HCT116 (cell line): ENCODE results near the gene ALDH2. TPM values are rescaled to one million over a fixed set of nuclear protein-coding genes. Genes with fewer than 3 reads are reported as not detected.

Experiments used
- ATAC-seq: fragments of 200-7000 bp; cut with Tn5 transposase; 2 replicates; pipeline ENCODE4 v1.9.1; 2020; ENCODE audit warnings: mild to moderate bottlenecking, moderate library complexity
- BruUV-seq: library from RNA; stranded (reverse); fragments of 400-500 nt; replicated peaks from 2 replicates; lab custom pipeline; 2021; lab: Mats Ljungman, UMichigan
- CTCF ChIA-PET: fragments of 300-600 bp; sonication (Branson Sonifier 250); formaldehyde crosslinking; loops from one replicate; lab custom pipeline; 2021; ENCODE audit warnings: antibody characterized with exemption; lab: Charles Lee
- POLR2A ChIA-PET: fragments of 300-600, 350-600 bp; sonication (Branson Sonifier 250); formaldehyde crosslinking; loops from one replicate; lab custom pipeline; 2021; ENCODE audit warnings: antibody characterized with exemption; lab: Charles Lee
- RAD21 ChIA-PET, 2 experiments: fragments of 300-600 bp; sonication (Branson Sonifier 250); formaldehyde crosslinking; loops; one replicate each; lab custom pipeline; 2023; ENCODE audit warnings: low total read pairs in 2 of 2; ENCODE audit not compliant: uncharacterized antibody in 2 of 2, unreplicated experiment in 2 of 2, low non-redundant PET in 1 of 2; lab: Charles Lee
- DNase-seq: peaks from one replicate; pipeline ENCODE4 v3.0.0-alpha.2; 2010; ENCODE audit warnings: low read depth, low spot score
- H2AFZ ChIP-seq: fragments of 200-600 bp; shearing (Covaris generic), sonication (generic); 2 replicates; pipeline ENCODE4 v1.6.1; 2017; ENCODE audit warnings: low read depth, mixed run types, mixed read lengths, antibody characterized with exemption, low read length; ENCODE audit not compliant: poor library complexity, severe bottlenecking
- H3K27ac ChIP-seq: 2 replicates; pipeline ENCODE4 v1.5.1; 2012; ENCODE audit warnings: low read depth, low read length
- H3K27me3 ChIP-seq: fragments of 200-600 bp; sonication (generic); 2 replicates; pipeline ENCODE4 v1.6.1; 2016; ENCODE audit warnings: mixed run types, low read length, mixed read lengths; ENCODE audit not compliant: insufficient read depth
- H3K36me3 ChIP-seq, 2 experiments: fragments of 200-500 bp in 1 of 2; fragments of 200-600 bp in 1 of 2; sonication (Bioruptor generic) in 1 of 2; sonication (generic) in 1 of 2; 2 replicates each; pipeline versions ENCODE4 v1.5.1 to v1.6.1; 2014 to 2016; ENCODE audit warnings: low read length in 2 of 2, inconsistent platforms in 1 of 2, mixed read lengths in 1 of 2, mixed run types in 1 of 2; ENCODE audit not compliant: insufficient read depth in 2 of 2, control insufficient read depth in 1 of 2
- H3K4me1 ChIP-seq, 2 experiments: fragments of 200-600 bp in 1 of 2; sonication (generic) in 1 of 2; 2 replicates each; pipeline versions ENCODE4 v1.5.1 to v1.6.1; 2012 to 2017; ENCODE audit warnings: low read length in 2 of 2, inconsistent platforms in 1 of 2, mild to moderate bottlenecking in 1 of 2, mixed read lengths in 1 of 2, mixed run types in 1 of 2, moderate library complexity in 1 of 2; ENCODE audit not compliant: insufficient read depth in 2 of 2, control insufficient read depth in 1 of 2
- H3K4me2 ChIP-seq: fragments of 200-600 bp; sonication (generic); 2 replicates; pipeline ENCODE4 v1.6.1; 2017; ENCODE audit warnings: mixed run types, low read length, mixed read lengths
- H3K4me3 ChIP-seq, 2 experiments: fragments of 200-600 bp in 1 of 2; sonication (generic) in 1 of 2; replicated peaks in 1 of 2; 2 replicates each; pipeline ENCODE4 v1.5.1; 2011 to 2016; ENCODE audit warnings: low read length in 2 of 2, control low read depth in 1 of 2, low read depth in 1 of 2, mild to moderate bottlenecking in 1 of 2, mixed read lengths in 1 of 2, mixed run types in 1 of 2
- H3K79me2 ChIP-seq: fragments of 200-600 bp; sonication (generic); 2 replicates; pipeline ENCODE4 v1.6.1; 2017; ENCODE audit warnings: mild to moderate bottlenecking, mixed run types, low read length, moderate library complexity, mixed read lengths; ENCODE audit not compliant: insufficient read depth
- H3K9ac ChIP-seq: fragments of 200-600 bp; sonication (generic); 2 replicates; pipeline ENCODE4 v1.6.1; 2016; ENCODE audit warnings: low read length, mixed read lengths
- H3K9me2 ChIP-seq: fragments of 200-600 bp; sonication (generic), shearing (Covaris generic); 2 replicates; pipeline ENCODE4 v1.6.1; 2017; ENCODE audit warnings: mixed run types, mild to moderate bottlenecking, moderate library complexity; ENCODE audit not compliant: insufficient read depth
- H3K9me3 ChIP-seq, 2 experiments: fragments of 200-500 bp in 1 of 2; fragments of 200-600 bp in 1 of 2; sonication (Bioruptor generic) in 1 of 2; sonication (generic) in 1 of 2; 2 replicates each; pipeline ENCODE4 v1.6.1; 2014 to 2017; ENCODE audit warnings: low read length in 2 of 2, mixed read lengths in 2 of 2, inconsistent platforms in 1 of 2, low read depth in 1 of 2, mild to moderate bottlenecking in 1 of 2, mixed run types in 1 of 2, moderate library complexity in 1 of 2; ENCODE audit not compliant: control insufficient read depth in 1 of 2, insufficient read depth in 1 of 2
- H4K20me1 ChIP-seq: fragments of 200-600 bp; sonication (generic), shearing (Covaris generic); 2 replicates; pipeline ENCODE4 v1.6.1; 2017; ENCODE audit warnings: mixed run types, mild to moderate bottlenecking, moderate library complexity; ENCODE audit not compliant: insufficient read depth
- CBX3 ChIP-seq: IDR thresholded peaks from 2 replicates; pipeline ENCODE4 v1.6.1; 2012; ENCODE audit warnings: low read depth
- CEBPB ChIP-seq: IDR thresholded peaks from 2 replicates; pipeline ENCODE4 v1.6.1; 2012; ENCODE audit warnings: low read depth
- EGR1 ChIP-seq: IDR thresholded peaks from 2 replicates; pipeline ENCODE4 v1.6.1; 2012; ENCODE audit warnings: low read depth
- ELF1 ChIP-seq: IDR thresholded peaks from 2 replicates; pipeline ENCODE4 v1.6.1; 2012; ENCODE audit warnings: low read depth, borderline replicate concordance
- EZH2 ChIP-seq: fragments of 200-600 bp; sonication (generic); IDR thresholded peaks from 2 replicates; pipeline ENCODE4 v1.6.1; 2017; ENCODE audit warnings: antibody characterized with exemption, mixed run types
- FOSL1 ChIP-seq: IDR thresholded peaks from 2 replicates; pipeline ENCODE4 v1.6.1; 2012; ENCODE audit warnings: low read depth
- JUND ChIP-seq: IDR thresholded peaks from 2 replicates; pipeline ENCODE4 v1.6.1; 2012
- POLR2AphosphoS5 ChIP-seq: IDR thresholded peaks from 2 replicates; pipeline ENCODE4 v1.6.1; 2011; ENCODE audit warnings: mild to moderate bottlenecking, low read depth, low read length, moderate library complexity
- RAD21 ChIP-seq: IDR thresholded peaks from 2 replicates; pipeline ENCODE4 v1.6.1; 2012; ENCODE audit warnings: low read depth, mild to moderate bottlenecking
- REST ChIP-seq: IDR thresholded peaks from 2 replicates; pipeline ENCODE4 v1.6.1; 2012; ENCODE audit warnings: low read depth
- SIN3A ChIP-seq: IDR thresholded peaks from 2 replicates; pipeline ENCODE4 v1.6.1; 2012; ENCODE audit warnings: low read depth
- SP1 ChIP-seq: IDR thresholded peaks from 2 replicates; pipeline ENCODE4 v1.6.1; 2012; ENCODE audit warnings: low read depth
- SRF ChIP-seq: IDR thresholded peaks from 2 replicates; pipeline ENCODE4 v1.6.1; 2012; ENCODE audit warnings: low read depth
- TCF7L2 ChIP-seq: IDR thresholded peaks from 2 replicates; pipeline ENCODE4 v1.7.0; 2011; ENCODE audit warnings: borderline replicate concordance, inconsistent platforms; ENCODE audit not compliant: insufficient read depth, insufficient read length; ENCODE audit errors: extremely low read depth
- YY1 ChIP-seq: IDR thresholded peaks from 2 replicates; pipeline ENCODE4 v1.6.1; 2011; ENCODE audit warnings: low read length, low read depth, moderate library complexity, mild to moderate bottlenecking; ENCODE audit not compliant: insufficient replicate concordance; ENCODE audit errors: extremely low read depth
- ZFX ChIP-seq: fragments of 450-650 bp; IDR thresholded peaks from 2 replicates; pipeline ENCODE4 v1.6.1; 2017
- ZNF274 ChIP-seq: fragments of 200-500 bp; sonication (Bioruptor generic); IDR thresholded peaks from 2 replicates; pipeline ENCODE4 v1.6.1; 2014; ENCODE audit warnings: mild to moderate bottlenecking, low read depth, low read length, inconsistent platforms
- intact Hi-C: fragments of 100-400 bp; cut with micrococcal nuclease; formaldehyde crosslinking; loops from 2 replicates; pipeline ENCODE4 v1.10.0; 2022
- total RNA-seq: library from RNA; stranded (reverse); gene quantifications from one replicate; pipeline ENCODE4 v1.2.1, GENCODE V29; 2021; ENCODE audit not compliant: unreplicated experiment
- TF ChIP-seq, protein P1 (sequence below): IDR thresholded peaks from 2 replicates; pipeline ENCODE4 v1.6.1; 2011; ENCODE audit warnings: mild to moderate bottlenecking, low read length, moderate library complexity; ENCODE audit not compliant: insufficient replicate concordance; ENCODE audit errors: extremely low read depth
- TF ChIP-seq, protein P2 (sequence below): IDR thresholded peaks from 2 replicates; pipeline ENCODE4 v1.6.1; 2012
- TF ChIP-seq, protein P3 (sequence below), 3 experiments: fragments of 200-600 bp in 1 of 3; sonication (generic) in 1 of 3; IDR thresholded peaks in 2 of 3; conservative IDR thresholded peaks in 1 of 3; 2 replicates each; pipeline ENCODE4 v1.5.1; 2012 to 2017; ENCODE audit warnings: low read depth in 2 of 3, low read length in 2 of 3, antibody characterized with exemption in 1 of 3, borderline replicate concordance in 1 of 3, control low read depth in 1 of 3, mild to moderate bottlenecking in 1 of 3, mixed read lengths in 1 of 3, mixed run types in 1 of 3, moderate library complexity in 1 of 3; ENCODE audit not compliant: insufficient read depth in 1 of 3

The ALDH2 gene
- total RNA-seq, 1 experiment from 2014 or later = 32.9 TPM

DNA sequence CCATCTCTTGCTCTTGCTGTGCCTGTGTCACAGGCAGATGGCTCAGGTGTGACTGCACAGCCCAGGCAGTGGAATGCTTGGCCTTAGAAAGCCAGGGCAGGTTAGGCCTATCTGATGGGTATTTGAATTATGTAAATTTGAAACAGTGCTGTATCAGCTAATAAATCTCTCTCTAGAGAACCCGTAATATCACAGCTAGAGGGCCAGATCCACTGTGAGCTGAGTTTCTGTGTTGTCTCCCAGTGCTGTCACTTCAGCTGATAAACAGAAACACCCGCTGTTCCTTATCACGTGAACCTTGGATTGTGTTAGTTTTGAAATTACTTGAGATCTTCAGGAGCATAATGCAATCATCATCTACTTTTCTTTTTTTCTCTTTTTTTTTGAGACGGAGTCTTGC is 21.5 kb upstream of the ALDH2 start:
- ATAC-seq = no peak
- Histone ChIP-seq H3K27ac (no peak overlapping the region), H3K27me3 (no peaks in the 10 kb centered on the region), H3K4me2 (no peak overlapping the region), H3K36me3 (peaks cover 6% of the 10 kb centered on the region in 2 experiments; a peak in 1 of 4 replicates), H3K9me2 (no peaks in the 10 kb centered on the region), H4K20me1 (no peaks in the 10 kb centered on the region), H3K9ac (no peak overlapping the region), H3K4me1 (no peaks in the 10 kb centered on the region), H3K79me2 (no peaks in the 10 kb centered on the region), H3K4me3 (no peak overlapping the region), H3K9me3 (no peaks in the 10 kb centered on the region), H2AFZ (no peak overlapping the region)
- RAD21 ChIA-PET = no interaction called here
- CTCF ChIA-PET = no interaction called here
- DNase-seq = no peak
- intact Hi-C loops = no loop called here
- no TSS peak for BruUV-seq
- POLR2A ChIA-PET = no interaction called here
- TF ChIP-seq ZFX (no peak), TCF7L2 (no peak), SIN3A (no peak), REST (no peak), JUND (no peak), CEBPB (no peak), SP1 (no peak), POLR2AphosphoS5 (no peak), EZH2 (no peak), YY1 (no peak), CBX3 (no peak), EGR1 (no peak), SRF (no peak), ZNF274 (no peak), ELF1 (no peak), RAD21 (no peak), FOSL1 (no peak)
- TF ChIP-seq, protein P1, sequence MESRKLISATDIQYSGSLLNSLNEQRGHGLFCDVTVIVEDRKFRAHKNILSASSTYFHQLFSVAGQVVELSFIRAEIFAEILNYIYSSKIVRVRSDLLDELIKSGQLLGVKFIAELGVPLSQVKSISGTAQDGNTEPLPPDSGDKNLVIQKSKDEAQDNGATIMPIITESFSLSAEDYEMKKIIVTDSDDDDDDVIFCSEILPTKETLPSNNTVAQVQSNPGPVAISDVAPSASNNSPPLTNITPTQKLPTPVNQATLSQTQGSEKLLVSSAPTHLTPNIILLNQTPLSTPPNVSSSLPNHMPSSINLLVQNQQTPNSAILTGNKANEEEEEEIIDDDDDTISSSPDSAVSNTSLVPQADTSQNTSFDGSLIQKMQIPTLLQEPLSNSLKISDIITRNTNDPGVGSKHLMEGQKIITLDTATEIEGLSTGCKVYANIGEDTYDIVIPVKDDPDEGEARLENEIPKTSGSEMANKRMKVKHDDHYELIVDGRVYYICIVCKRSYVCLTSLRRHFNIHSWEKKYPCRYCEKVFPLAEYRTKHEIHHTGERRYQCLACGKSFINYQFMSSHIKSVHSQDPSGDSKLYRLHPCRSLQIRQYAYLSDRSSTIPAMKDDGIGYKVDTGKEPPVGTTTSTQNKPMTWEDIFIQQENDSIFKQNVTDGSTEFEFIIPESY = no peak
- TF ChIP-seq, protein P2, sequence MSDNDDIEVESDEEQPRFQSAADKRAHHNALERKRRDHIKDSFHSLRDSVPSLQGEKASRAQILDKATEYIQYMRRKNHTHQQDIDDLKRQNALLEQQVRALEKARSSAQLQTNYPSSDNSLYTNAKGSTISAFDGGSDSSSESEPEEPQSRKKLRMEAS = no peak
- TF ChIP-seq, protein P3, sequence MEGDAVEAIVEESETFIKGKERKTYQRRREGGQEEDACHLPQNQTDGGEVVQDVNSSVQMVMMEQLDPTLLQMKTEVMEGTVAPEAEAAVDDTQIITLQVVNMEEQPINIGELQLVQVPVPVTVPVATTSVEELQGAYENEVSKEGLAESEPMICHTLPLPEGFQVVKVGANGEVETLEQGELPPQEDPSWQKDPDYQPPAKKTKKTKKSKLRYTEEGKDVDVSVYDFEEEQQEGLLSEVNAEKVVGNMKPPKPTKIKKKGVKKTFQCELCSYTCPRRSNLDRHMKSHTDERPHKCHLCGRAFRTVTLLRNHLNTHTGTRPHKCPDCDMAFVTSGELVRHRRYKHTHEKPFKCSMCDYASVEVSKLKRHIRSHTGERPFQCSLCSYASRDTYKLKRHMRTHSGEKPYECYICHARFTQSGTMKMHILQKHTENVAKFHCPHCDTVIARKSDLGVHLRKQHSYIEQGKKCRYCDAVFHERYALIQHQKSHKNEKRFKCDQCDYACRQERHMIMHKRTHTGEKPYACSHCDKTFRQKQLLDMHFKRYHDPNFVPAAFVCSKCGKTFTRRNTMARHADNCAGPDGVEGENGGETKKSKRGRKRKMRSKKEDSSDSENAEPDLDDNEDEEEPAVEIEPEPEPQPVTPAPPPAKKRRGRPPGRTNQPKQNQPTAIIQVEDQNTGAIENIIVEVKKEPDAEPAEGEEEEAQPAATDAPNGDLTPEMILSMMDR (IDR thresholded peaks at IDR 0.05 in 2 of 3, conservative IDR thresholded peaks at IDR 0.05 in 1 of 3; ENCODE audit: borderline replicate concordance in 1 of 3, insufficient read depth in 1 of 3, low read depth in 2 of 3, low read length in 2 of 3) = no peak
